GM19025 (cell line): Measurements from ENCODE around the gene ESPNL.
A peak's percentile ranks its signal among the peaks of the same experiment; 100 is the strongest.

Experiments
- ATAC-seq: cut with Tn5 transposase; IDR thresholded peaks from one replicate; pipeline ENCODE4 v1.9.1; 2021; ENCODE audit warnings: mild to moderate bottlenecking, low read depth, moderate library complexity; ENCODE audit not compliant: unreplicated experiment

ESPNL gene

DNA sequence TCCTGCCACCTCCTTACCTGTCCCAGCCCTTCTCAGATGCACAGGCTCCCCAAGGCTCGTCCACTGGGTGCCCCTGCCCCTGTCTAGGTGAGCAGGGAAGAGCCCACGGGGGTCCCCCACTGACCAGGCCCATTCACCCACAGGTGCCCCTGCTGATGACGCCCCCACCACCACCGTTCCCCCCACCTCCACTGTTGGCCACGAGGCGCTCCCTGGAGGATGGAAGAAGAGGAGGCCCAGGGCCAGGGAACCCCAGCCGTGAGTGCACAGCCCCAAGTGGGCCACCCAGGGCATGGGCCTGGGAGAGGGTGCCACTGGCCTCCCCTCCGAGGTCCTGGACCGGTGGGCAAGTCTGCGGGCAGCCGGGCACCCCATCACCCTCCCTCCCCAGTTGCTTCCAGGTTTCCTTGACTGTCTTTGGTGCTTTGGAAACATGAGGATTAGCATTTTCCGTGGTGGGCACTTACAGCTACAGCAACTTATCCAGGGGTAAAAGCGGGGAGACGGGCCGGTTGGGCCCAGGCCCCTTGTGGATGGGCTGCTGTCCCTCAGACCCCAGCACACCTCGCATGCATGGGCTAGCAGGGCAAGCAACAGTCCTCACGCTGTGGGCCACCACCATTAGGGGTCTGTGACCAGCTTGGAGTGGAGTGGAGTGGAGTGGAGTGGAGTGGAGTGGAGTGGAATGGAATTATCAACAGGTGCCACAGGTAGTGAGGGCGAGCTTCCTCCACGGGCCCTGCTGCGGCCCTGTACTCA is 25.2 kb downstream of the ESPNL start:
- no peak for ATAC-seq

DNA sequence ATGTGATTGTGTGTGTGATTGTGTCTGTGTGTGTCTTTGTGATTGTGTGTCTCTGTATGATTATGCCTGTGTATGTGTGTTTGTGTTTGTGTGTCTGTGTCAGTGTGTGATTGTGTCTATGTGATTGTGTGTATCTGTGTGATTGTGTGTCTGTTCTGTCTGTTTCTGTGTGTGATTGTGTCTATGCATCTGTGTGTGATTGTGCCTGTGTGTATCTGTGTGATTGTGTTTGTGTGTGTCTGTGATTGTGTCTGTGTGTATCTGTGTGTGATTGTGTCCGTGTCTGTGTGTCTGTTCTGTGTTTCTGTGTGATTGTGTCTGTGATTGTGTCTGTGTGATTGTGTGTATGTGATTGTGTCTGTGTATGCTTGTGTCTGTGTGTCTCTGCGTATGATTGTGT is 26.2 kb downstream of the ESPNL start:
- ATAC-seq, result no peak

DNA sequence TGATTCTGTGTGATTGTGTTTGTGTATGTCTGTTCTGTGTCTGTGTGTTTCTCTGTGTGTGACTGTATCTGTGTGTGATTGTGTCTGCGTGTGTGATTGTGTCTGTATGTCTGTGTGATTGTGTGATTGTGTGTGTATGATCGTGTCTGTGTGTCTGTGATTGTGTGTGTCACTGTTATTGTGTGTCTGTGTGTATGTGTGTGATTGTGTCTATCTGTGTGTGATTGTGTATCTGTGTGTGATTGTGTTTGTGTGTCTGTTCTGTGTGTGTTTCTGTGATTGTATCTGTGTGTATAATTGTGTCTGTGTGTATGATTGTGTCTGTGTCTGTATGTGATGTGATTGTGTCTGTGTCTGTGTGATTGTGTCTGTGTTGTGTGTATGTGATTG is 26.6 kb downstream of the ESPNL start:
- no peak for ATAC-seq

DNA sequence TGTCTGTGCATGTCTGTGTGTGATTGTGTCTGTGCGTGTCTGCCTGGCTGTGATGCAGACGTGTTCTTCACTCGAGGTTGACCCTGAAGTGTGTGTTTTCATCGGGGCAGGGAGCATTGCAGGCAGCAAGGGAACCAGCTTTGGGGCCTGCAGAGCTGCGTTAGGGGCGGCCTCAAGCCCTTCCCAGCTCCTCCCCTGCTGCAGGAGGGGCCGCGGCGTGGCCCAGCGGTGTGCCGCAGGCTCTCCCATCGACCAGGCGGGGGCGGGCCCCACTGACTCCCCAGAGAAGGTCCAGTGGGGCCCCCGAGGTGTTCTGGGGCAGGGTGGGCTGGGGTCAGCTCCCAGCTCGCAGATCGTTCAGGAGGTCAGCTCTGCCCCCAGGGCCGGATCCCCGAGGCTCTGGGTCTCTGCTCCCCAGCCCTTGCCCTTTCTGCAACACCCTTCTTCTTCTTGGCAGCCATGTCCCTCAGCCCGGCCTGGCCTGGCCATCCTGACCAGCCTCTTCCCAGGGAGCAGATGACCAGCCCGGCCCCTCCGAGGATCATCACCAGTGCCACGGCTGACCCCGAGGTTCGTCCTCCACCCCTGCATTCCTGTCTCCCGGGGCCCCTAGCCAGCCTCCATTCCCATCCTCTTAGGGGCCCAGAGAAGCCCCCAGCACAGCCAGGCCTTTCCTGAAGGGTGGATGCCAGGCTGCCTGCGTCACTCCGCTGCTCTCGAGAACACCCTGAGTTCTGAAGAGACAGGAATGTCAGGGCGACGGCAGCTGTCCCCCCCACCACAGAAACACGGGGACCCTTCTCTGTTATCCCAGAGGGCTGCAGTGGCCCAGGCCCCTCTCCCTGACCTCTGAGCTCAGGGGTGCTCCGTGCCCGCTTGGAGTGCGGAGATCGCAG is 27.3 kb downstream of the ESPNL start:
- ATAC-seq, result peak; percentile 60

DNA sequence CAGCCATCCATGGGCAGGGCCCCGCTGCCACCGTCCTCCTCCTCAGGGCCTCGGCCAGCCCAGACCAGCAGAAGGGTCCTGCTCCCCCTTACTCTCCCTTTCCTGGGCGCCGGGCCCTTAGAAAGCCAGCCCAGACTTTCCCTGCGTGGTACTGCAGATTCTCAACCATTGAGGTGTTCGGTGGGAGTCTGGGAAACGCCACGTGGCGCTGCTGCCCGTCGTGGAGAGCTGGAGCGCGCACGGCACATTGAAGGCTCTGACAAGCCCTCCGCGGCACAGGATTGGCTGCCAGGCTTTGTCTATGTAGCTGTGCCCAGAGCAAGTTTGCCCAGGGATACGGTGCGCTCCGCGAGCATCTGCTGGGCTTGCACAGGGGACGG is 27.9 kb downstream of the ESPNL start:
- no peak for ATAC-seq

DNA sequence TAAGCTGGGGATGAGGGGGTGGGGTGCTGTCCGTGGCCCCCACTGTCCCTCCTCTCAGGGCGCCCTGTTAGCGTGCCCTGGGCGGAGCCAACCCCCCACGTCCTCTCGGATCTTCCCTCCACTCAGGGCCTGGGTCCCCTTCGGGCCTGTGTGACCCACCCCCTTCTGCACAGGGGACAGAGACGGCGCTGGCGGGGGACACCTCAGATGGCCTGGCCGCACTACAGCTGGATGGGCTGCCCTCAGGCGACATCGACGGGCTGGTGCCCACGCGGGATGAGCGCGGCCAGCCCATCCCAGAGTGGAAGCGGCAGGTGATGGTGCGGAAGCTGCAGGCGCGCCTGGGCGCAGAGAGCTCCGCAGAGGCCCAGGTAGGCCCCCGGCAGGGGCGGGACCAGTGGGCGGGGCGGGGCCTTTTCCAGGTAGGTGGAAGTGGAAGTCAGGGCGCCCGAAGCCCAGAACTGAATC is 28.4 kb downstream of the ESPNL start:
- no peak for ATAC-seq

DNA sequence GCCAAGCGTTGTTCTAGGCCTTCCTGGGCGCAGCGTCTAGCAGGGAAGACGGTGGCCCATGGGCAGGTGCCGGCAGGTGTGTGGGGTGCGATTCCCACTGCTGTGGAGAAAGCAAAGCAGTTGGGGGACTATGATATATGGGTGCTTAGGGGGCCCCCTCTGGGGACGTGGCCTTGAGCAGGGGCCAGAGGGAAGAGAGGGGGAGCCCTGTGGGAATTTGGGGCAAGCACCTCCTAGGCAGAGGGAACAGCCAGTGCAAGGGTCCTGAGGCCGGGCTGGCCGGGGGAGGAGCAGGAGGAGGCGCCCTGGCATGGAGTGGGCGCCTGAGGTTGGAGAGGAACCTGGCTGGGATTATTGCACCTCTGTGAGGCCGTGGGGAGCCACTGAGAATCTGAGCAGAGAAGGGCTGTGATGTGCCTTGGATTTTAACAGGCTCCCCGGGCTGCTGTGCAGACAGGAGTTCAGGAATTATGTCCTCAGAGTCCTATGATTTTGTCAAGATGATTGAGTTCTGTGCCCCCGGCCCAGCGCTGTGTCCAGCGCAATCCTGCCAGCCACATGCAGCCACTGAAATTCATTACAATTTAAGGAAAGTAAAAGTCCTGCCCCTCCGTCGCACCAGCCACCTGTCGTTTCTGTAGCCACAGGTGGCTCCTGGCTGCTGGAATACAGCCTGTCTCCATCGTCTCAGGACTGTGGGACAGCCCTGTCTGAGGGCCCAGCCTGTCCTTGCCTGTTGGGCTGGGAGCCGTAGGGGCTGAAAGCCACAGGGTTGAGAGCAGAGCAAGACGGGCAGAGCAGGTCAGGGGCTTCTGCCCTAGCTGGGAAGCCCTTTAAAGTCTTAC is 29.2 kb downstream of the ESPNL start:
- ATAC-seq, result no peak

DNA sequence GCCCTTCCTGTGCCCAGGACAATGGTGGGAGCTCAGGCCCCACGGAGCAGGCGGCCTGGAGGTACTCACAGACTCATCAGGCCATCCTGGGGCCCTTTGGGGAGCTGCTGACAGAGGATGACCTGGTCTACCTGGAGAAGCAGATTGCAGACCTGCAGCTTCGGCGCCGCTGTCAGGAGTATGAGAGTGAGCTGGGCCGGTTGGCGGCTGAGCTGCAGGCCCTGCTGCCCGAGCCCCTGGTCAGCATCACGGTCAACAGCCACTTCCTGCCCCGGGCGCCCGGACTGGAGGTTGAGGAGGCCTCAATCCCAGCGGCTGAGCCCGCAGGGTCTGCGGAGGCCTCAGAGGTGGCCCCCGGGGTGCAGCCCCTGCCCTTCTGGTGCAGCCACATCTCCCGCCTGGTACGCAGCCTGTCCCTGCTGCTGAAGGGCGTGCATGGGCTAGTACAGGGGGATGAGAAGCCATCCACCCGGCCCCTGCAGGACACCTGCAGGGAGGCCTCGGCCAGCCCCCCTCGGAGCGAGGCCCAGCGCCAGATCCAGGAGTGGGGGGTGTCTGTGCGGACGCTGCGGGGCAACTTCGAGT is 30.1 kb downstream of the ESPNL start:
- ATAC-seq, result no peak

DNA sequence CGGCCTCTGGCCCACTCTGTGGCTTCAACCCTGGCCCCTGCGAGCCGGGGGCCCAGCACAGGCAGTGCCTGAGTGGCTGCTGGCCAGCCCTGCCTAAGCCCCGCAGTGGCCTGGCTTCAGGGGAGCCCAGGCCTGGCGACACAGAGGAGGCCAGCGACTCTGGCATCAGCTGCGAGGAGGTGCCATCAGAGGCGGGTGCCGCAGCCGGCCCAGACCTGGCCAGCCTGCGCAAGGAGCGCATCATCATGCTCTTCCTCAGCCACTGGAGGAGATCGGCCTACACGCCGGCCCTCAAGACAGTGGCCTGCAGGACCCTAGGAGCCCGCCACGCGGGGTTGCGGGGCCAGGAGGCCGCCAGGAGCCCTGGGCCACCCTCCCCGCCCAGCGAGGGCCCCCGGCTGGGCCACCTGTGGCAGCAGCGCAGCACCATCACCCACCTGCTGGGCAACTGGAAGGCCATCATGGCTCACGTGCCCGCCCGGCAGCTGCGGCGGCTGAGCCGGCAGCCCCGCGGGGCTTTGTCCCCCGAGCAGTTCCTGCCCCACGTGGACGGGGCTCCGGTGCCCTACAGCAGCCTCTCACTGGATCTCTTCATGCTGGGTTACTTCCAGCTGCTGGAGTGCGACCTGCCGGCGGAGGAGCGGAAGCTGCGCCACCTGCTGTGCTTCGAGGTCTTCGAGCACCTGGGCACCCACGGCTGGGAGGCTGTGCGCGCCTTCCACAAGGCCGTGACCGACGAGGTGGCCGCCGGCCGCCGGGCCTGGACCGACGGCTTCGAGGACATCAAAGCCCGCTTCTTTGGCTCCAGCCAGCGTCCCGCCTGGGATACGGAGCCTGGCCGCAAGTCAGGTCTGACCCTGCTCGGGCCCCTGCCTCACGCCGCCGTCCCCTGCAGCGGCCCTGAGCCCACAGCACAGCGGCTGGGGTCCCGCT is 30.8 kb downstream of the ESPNL start:
- ATAC-seq, result no peak

DNA sequence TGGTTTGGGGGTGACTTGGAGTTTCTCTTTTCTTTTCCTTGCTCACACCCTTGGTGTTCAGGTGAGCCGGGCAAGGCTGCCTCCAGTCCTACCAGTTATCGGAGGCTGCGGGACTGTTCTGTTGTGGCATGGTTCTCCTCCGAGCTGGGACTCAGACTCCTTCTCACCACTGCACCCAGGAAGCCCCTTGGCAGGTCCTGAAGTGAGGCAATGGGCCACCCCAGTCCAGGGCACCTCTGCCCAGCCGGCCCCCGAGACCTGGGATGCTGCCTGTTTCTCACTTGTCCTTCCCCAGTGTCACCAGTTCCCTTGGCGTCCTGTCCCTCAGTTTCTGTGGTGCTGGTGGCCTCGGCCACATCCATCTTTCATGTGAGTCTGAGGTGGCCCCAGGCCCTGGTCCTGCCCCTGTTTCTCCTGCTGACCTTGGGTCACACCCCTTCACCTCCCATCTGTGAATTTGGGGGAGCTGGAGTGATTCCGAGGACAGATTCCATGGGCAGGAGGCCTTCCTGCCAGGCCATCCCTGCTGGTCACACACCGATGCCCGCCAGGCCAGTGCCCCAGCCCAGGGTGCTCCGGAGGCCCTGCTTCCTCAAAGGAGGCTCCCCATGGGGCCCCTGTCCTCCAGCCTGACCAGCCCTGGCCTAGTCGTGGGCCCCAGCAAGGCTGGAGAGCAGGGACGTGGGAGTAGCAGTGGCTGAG is 31.8 kb downstream of the ESPNL start:
- no peak for ATAC-seq

DNA sequence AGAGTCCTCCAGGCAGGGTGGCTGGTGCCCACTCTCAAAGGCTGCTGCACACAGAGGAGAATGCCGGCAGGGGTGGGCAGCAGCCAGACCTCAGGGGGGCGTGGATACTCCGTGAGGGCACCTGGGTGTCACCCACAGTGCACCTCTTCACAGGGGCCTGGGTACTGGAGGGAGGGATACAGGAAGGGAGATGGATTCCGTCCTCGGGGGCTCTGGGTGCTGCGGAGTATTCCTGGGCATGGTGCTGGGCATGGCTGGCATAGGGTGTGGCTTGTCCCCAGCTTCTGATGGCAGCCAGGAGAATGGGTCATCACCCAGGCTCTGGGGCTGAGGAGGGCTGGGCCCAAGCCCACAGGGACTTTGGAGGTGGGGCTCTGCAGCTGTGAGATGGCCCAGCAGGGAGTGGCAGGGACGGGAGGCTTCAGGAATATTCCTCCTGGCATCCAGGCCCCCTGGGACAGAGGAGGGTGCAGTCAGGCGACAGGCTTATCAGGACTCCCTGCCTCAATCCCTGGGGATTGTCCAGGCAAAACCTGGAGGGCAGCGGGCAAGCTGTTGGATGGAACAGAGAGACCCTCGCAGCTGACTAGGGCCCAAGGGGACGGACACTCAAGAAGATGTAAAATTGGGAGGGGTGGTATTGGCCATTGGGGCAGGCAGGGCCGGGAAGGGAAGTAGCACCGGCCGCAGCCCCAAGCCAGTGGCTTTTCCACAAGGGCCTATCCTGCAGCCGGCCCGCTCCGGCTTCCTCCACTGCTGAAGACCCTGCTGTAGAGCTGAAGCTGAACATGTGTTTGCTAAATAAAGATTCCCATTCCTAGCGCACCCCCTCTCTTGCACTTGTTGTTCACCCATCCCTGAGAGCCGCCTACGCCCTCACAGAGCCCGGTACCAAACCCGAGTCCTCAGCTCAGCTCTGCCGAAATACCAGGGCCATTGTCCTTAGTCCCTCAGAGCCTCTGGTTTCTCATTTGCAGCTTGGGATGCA is 32.6 kb downstream of the ESPNL start:
- ATAC-seq, result no peak

DNA sequence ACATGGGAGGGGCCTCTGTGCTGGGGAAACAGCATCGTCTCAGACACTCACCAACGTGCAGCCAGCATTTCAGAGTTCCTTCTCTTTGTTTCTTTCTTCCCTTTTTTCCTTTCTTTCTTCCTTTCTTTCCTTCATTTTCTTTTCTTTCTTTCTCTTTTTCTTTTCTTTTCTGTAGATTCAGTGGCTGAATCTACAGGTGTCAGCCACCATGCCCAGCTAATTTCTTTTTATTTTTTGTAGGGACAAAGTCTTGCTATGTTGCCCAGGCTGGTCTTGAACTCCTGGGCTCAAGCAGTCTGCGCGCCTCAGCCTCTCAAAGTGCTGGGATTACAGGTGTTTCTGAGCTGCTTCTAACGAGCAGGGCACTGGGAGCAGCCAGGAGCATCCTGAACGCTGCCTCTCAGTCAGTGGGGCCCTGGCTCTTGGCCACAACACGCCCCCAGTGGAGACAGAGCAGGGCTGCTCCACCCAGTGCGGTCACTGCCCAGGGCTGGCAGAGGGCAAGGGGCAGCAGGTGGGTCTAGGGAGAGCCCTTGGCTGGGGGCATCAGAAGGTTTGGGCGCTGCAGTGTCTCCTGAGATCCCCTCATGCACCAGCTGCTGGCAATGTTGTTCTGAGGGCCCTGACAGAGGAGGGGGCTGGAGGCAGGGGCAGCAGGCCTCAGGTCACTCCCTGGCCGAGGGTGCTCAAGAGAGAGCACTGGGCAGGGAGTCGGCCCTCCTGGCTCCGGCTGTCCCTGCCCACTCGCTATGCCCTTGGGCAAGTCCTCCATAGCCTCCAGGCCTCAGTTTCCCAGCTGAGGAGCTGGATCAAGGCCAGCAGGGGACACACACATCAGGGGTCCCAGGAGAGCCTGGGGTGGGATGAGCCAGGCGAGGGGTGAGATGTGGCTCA is 33.6 kb downstream of the ESPNL start:
- no peak for ATAC-seq

DNA sequence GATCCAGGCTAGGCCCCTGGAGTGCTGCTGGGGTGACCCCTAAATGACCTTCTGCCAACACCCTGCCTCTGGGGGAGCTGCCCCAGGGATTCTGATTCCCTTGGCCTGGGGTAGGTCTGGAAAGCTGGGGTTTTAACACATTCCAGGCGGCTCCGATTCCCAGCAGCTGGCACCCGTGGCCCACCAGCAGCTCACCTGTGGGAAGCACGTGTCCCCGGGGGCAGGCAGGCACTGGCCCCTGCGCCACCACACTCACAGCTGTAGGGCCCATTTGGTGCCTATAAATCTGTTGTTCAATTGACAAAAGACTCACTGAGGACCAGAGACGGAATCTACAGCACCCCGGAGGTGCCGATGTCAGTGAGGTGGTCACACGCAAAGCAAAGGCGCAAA is 34.2 kb downstream of the ESPNL start:
- ATAC-seq, result no peak

DNA sequence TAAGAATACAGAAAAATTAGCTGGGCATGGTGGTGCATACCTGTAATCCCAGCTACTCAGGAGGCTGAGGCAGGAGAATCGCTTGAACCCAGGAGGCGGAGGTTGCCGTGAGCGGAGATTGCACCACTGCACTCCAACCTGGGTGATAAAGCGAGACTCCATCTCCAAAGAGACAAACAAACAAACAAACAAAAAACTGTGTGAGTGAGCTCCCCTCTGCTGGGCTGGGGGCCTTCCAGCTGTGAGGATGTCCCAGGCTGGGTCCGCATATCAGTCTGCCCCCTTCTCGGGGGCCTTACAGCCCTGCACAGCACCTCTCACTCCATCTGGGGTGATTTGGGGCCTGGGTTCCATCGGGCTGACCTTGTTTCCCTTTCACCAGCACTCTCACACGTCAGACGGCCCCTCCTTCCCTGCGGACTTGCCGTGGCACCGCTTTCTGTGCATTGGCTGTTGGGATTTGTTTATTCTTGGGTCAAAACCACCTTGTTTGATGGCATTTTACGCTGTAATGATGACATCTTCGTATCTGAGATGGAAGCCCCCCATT is 35.5 kb downstream of the ESPNL start:
- no peak for ATAC-seq

DNA sequence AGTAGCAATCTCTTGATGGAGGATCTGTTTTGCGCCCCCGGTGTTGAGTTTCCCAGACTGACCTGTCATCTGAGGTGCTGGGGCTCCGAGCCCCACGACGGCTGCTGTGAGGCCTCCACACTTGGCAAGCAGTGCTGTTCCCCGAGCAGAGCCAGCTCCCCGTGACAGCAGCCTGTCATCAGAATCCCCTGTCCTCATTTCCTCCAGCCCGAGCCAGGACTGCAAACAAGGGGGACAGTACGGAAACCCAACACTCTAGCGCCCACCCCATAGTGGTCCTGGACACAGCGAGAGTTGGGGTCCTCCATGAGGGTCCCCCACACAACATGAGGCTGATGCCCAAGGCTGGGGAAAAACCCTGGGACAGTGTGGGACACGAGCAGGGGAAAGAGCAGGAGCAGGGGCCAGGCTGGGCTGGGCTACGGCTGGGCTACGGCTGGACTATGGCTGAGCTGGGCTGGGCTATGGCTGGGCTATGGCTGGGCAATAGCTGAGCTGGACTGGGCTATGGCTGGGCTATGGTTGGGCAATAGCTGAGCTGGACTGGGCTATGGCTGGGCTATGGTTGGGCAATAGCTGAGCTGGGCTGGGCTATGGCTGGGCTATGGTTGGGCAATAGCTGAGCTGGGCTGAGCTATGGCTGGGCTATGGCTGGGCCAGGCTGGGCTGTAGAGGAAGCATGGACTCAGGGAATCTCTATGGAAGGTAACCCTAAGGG is 36.8 kb downstream of the ESPNL start:
- no peak for ATAC-seq

DNA sequence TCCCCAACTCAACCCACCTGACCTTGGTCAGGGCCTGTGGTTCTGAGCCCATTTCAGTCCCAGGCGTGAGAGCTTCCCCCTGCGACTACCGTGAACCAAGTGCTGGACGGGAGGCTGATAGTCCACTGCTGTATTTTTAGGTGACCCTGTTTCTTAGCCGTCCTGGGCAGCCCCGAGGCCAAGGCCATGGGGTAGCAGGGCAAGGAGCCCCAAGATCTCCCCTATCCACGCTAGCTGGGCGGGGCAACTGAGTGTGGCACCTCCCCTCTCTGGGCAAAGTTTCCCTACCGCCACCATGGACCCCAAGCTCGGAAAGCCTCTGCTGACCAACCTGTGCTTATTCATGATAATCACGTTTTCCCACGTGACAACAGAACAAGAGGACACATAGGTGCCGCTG is 37.7 kb downstream of the ESPNL start:
- no peak for ATAC-seq
